HG02840 (cell line): ENCODE measurements around the gene EGLN3.
"Not testable (repeated sequence)": the region's sequence is repeated elsewhere in the genome, so short reads cannot be mapped to it uniquely, and the experiment has no call there.

Source experiments
- ATAC-seq: cut with Tn5 transposase; IDR thresholded peaks from one replicate; pipeline ENCODE4 v1.9.1; 2021; ENCODE audit warnings: mild to moderate bottlenecking, moderate library complexity, moderate number of reproducible peaks; ENCODE audit not compliant: unreplicated experiment, low FRiP score

The EGLN3 gene

DNA sequence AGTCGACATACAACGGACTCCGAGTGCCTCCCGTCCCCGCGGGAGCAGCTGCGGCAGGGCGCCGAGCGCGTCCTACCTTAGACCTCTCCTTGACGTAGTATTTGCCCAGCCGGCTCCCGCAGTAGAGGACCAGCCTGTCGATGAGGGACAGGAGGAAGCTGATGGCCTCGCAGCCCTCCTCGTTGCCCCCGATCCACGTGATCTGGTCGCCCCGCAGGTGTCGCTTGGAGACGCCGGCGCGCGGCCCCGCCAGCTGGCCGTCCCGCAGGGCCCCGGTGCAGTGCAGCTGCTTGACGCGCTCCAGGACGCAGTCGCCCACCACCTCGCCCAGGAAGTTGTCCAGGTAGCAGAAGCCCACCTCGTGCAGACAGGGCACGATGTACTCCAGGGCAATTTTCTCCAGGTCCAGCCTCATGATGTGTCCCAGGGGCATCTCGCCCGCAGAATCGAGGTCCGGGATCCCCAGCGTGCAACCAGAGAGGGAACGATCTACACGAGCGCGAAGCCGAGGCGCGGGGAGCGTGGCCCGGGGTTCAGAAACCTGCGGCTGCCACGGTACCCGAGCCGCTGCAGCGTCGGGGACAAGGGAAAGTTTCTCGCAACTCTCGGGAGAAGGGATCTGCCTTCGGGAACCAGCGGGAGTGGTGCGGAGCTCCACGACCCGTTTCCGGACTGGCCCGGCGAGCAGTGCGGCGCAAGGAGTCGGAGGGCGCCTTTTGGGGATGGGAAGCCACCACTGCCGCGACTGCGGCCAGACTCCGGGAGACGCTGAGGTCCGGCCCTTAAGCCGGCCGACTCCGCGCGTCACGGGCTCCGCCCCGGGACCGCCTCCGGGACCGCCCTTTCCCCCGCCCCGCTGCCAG, at the start of gene EGLN3:
Gene EGLN3, minus strand, starts transcription at position 755 of the 863 bp plus-strand sequence. Its CDS starts 322 bp downstream, at position 433.
- peak; percentile 78 for ATAC-seq

DNA sequence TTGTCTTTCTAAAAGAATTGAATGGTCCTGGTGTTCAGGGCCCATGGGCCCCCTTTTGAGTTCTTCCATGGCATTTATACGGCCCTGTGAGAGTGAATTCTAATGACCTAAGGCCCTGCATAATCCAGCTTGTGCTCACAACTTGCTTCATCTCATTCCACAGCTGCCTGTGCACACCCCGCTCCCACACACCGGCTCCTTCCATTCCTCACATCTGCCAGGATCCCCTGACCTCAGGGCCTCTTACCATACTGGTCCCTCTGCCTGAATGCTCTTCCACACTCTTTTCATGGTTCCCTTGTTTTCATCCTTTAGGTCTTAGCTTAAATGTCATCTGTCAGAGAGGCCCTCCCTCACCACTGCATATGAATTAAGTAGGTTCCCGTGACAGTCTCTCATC, 49.5 kb upstream of the EGLN3 start:
- no peak for ATAC-seq

DNA sequence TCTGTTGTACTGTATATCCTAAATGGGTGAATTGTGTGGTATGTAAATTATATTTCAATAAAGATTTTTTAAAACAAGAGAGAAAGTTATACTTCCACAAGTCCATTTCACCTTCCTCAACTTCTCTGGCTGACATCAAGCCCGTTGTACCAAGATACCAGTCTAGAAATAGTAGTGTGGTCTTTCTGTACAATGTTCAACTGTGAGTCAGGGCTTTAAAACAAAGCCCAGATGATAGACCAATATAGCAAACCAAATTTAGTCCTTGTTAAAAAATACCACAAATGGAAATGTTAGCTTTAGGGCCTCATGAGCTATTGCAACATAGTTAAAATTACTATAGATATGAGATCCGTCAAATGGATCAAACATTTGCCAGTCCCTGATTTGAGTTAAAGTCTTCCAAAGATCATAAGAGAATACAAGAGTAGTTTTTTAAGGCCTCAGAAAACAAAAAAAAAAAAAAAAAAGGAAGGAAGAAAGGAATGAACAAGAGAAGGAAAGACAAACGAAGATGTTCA, 49.0 kb upstream of the EGLN3 start:
- ATAC-seq, result no peak

DNA sequence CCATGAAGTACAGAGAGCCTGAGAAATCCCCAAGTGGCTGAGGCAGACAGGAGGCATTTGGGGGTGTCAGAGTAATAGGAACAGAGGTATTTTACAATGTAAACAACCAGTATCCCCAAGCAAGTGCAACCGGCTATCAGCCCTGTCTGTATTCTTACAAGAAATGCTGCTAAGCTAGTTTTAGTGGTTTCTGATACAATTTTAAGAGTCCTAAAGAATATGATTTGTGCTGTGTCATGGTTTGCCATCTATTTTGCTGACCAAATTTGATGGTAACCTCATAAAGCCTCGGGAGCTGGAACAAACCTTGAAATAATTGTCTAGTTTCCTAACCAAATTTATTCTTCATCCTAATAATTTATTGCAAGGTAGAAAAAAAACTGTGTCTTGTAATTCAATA, 46.7 kb upstream of the EGLN3 start:
- ATAC-seq, result no peak

DNA sequence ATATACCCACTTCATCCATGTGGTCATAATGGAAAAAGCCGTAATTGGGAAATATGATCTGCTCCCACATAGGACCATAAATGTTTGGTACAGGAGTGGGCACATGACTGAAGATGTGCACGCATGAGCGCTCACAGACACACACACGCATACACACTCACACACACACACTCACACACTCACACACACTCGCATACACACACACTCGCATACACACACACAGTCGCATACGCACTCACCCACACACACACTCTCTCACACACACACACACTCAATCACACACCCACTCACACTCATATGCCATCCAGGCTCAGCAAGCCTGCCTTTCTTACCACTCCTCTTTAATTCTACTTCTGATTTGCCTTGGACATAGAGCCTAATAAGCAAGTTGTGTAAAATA, 45.6 kb upstream of the EGLN3 start:
- no peak for ATAC-seq

DNA sequence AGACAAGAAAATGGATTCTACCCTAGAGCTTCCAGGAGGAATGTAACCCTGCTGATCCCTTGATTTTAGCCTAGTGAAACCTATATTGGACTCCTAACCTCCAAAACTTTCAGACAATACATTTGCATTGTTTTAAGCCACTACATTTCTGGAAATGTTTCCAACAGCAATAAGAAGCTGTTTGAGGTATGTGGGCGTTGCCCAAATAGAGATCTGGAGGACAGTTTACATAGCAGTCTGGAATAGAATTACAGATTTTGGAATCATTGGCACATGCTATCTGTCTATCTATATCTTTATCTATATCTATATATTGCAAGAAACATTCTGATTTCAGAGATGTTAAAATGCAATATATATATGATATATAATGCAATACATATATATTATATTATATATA, 42.4 kb upstream of the EGLN3 start:
- no peak for ATAC-seq

DNA sequence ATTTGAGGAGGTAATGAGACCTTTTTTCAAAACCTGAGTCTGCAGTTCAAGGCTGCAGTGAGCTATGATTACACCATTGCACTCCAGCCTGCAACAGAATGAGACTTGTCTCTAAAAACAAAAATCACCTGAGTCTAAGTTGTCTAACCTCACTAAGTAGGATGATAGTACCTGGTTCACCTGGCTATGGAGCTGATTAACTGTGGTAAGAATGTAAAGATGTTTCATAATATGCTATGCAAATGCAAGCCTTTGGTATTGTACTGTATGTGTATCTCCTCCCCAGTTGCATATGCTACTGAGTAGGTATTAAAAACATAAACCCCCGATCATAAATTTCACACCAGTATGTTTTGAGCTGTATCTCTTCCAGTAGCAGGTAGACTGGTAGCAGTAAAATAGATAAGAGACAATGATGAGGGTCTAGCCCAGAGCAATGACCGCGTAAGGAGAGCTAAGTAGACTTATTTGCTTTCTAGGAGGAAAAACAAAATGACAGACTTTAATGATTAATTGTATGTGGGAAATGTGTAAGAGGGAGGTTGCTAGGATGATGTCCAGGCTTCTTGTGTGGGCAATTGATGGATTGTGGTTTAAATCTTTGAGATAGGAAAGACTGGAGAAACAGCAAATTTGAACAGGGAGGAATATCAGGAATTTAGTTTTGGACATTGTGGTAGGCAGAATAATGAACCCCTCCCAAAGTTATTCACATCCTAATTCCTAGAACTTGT, 41.6 kb upstream of the EGLN3 start:
- ATAC-seq, result no peak

DNA sequence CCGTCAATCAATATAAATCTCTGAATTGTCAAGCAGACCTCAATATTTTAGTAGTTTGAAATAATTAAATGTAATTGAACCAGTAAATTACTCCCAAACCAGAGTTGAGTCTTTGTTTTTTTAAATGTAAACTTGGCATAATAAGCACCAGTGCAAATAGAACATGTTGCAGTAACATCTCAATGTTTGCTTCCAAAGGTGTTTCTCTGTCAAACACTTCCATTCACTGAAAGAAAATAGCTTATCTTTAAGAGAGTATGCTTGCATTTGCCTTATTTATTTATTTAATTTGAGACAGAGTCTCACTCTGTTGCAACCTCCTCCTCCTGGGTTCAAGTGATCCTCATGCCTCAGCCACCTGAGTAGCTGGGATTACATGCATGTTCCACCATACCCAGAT, 39.9 kb upstream of the EGLN3 start:
- ATAC-seq, result no peak

DNA sequence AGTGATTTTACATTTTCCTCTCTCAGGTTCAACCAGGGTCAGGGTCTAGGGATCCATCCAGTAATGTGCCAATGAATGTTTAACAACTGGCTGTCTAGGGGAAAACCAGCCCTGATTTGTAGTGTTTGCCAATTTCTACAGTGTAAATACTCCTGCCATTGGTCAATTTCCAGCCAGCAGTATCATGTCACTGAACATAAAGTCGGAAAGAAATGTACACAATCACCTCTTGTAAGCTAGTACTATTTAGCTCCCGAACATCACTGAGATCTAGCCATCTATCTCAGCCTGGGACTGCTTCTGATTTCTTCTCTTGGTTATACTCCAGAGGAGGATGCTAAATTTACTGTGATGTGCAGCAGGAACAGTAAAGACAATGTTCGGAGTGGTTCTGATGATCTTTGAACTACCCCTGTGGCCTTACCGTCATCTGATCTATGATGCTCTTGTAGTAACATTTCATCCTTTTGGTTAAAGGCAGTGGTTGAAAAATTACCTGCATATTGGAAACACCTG, 36.7 kb upstream of the EGLN3 start:
- ATAC-seq, result no peak

DNA sequence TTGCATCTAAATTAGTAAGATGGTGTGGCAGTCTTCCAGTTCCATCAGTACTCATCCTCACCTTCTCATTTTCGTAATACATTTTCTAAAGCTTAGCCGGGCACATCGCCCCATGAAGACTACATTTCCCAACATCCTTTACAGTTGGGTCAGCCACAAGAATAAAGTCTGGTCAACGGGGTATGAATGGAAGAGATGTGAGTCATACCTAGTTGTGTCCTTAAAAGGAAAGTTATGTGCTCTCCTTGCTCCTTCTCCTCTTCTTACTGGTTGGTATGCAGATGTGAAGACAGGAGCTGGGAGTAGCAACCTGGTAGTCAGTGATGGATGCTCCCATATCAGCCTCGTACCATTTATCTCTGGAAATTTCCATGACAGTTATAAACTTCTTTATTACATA, 35.9 kb upstream of the EGLN3 start:
- ATAC-seq, result no peak

DNA sequence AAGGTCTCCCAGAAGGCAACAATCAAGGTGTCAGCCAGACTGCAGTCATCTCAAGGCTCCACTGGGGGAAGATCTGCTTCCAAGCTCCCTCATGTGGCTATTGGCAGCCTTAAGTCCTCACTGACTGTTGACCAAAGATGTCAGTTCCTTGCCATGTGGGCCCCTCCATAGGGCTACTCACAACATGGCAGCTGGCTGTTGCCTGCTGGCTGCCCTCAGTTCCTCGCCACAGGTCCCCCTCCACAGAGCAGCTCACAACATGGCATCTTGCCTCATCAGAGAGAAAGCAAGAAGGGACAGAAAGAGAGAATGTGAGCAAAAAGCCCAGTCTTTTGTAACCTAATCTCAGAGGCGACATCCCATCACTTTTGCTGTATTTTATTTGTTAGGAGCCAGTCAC, 34.4 kb upstream of the EGLN3 start:
- ATAC-seq, result no peak

DNA sequence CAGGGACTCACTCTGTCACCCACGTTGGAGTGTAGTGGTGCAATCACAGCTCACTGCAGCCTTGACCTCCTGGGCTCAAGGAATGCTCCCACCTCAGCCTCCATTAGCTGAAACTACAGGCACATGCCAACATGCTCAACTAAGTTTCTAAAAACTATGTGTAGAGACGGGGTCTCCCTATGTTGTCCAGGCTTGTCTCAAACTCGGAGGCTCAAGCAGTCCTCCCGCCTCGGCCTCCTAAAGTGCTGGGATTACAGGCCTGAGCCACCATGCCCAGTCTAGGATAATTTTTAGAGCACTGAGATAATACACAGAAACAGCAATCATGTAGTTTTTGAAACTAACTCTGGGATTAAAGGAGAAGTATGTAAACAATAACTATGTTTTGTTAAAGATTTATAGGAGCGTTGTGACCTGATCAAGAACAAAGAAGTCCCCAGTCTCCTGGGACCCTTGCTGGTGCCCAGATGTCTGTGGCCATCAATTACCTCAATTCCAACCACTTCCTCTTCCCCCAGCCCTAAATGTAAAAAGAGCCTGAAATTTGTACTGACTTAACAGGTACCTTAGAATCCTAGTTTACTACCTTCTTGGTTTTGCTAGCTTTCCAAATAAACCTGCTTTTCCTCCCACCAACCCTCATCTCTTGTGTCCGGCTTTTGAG, 28.9 kb upstream of the EGLN3 start:
- ATAC-seq, result peak; percentile 67

DNA sequence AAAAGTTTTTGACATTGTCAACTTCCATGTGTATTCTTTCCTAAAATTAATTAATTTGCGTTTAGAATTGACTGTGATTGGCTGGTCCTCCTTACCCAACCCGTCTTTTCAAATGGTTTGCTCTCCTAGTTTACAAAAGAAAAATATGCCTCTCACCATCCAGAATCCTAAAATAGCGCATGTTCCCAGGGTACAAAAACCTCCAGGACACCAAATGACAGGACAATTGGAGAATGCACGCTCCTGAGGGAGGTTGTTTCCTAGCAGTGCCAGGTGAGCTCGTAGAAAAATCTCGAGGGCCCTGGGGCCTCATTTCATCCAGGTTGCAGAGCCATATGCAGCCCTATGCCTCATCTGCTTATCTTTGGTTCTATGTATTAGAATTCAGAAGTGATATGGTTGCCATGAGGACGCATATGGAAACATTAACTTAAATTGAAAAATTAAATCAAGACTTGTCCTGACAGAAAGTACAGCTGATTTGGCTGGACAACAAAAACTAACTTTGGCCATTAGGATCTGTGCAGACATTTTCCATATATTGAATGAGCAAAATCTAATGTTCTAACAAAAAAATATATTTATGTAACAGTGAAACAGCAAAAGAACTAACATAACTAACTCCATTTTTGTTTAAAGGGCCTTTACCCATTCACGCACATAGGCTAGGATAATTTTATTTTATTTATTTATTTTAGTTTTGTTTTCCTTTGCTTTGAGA, 28.2 kb upstream of the EGLN3 start:
- no peak for ATAC-seq

DNA sequence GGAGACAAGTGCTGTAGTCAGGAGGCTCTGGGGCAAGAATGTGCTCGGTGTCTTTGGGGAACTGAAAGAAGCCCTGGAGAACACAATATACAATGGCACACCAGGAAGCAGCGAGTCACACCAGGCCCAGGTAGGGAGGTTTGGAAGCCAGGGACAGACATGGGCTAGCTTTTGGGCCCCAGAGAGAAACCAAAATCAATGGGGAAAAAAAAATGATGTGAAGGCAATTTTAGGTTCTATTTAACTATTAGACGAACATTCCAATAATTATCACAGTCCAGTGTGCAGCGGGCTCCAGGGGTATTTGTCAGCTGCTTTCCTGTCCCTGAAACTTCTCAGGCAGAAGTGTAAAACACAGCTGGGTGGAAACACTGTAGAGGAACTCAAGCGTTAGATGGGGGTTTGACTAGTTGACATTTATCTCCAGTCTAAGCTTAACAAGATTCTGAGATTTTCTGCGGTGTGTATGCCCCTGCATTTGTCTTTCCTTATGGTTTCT, 21.8 kb upstream of the EGLN3 start:
- ATAC-seq, result peak; percentile 86

DNA sequence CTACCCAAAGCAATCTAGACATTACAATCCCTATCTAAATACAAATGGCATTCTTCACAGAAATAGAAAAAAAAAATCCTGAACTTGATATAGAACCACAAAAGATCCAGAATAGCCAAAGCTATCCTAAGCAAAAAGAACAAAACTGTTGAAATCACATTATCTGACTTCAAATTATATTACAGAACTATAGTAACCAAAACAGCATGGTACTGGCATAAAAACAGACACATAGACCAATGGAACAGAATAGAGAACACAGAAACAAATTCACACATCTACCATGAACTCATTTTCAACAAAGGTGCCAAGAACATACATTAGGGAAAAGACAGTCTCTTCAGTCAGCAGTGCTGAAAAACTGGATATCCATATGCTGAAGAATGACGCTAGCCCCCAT, 19.0 kb upstream of the EGLN3 start:
- not testable (repeated sequence) for ATAC-seq

DNA sequence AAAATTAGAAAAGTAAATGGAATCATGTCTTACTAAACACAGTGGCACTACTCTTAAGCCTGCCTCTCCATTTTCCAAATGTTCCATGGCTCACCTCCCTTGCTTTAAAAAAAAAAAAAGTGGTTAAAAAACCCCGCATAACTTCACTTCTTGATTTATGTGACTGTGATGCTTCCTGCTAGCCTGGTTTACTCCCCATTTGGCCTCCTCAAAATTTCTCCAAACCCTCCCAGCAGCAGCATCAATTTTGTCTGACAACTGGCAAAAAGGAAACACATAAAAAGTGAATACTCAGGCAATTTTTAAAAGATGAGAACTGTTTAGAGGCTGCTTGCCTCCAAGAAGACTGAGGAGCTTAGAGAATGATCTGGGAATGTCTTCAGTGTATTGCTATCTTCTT, 17.8 kb upstream of the EGLN3 start:
- ATAC-seq, result no peak

DNA sequence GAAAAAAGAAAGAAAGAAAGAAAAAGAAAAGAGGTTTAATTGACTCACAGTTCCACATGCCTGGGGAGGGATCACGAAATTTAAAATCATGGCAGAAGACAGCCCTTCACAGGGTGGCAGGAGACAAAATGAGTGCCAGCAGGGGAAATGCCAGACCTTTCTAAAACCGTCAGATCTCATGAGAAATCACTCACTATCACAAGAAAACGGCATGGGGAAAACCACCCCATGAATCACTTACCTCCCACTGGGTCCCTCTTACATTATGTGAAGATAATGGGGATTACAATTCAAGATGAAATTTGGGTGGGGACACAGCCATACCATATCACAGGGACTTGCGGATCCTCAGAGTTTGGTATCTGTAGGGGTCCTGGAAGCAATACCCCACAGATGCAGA, 16.3 kb upstream of the EGLN3 start:
- ATAC-seq, result no peak

DNA sequence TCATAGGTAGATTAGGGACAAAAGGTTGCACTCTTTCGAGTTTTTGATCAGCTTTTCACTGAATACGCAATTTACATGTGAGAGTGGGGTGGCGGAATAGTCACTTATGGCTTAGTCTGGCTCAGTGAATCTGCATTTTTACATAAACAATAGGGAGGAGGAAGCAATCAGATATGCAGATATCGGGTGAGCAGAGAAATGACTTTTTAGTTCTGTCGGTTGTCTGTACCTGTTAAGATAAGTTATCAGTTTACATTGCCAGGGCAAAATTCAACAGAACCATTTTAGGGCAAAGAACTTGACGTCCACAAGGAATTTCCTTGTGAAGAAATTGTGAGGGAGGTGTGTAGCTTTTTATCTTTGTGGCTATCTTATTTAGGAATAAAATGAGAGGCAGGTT, 15.4 kb upstream of the EGLN3 start:
- ATAC-seq, result no peak

DNA sequence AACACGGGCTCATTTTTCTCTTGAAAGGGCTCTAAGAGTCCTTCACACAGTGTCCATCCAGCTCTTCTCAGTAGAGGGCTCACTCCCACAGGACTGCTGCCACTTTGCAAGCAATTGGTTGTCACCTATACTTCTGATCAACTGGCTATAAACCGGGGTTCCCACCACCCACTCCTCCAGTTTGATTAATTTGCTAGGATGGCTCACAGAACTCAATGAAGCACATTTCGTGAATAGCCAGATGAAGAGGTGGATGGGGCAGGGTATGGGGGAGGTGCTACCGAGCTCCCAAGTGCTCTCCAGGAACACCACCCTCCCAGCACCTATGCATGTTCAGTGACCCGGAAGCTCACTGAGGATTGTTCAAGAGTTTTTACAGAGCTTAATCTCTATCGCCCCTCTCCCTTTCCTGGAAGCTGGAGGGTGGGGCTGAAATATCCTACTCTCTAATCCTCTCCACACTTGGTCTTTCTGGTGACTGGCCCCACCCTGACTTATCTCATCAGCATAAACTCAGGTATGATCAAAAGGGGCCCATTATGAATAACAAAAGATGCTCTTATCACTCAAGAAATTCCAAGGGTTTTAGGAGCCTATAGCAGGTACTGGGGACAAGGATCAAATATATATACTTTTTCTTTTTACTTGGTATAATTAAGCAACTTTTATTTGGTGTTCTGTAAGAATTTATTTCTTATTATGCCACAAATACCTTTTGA, 13.9 kb upstream of the EGLN3 start:
- no peak for ATAC-seq
